SH-SY5Y (cell line): Measurements from ENCODE around the gene PITPNM1.

Experiments used
- GATA2 ChIP-seq: IDR thresholded peaks from 2 replicates; pipeline ENCODE4 v1.6.1; 2011; ENCODE audit warnings: mild to moderate bottlenecking, low read depth, low read length
- GATA3 ChIP-seq: IDR thresholded peaks from 2 replicates; pipeline ENCODE4 v1.6.1; 2011; ENCODE audit warnings: low read depth, mild to moderate bottlenecking, low read length, moderate library complexity

DNA sequence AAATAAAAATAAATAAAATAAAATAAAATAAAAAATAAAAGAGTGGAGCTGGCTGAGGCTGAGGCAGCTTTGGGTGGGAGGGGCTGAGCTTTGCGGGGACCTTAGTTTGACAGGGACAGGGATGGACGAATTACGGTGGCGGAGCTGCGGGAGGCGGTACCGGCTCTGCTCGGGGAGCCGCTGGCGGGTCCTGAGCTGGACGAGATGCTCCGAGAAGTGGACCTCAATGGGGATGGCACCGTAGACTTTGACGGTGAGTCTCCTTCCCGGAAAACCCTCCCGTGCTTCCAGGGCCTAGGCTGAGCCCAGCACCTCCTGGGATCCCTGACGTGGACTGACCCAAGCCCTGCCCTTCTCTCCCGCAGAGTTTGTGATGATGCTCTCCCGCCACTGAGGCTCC is 46.9 kb downstream of the PITPNM1 start:
- TF ChIP-seq GATA2, result no peak
- no peak for TF ChIP-seq GATA3
